HepG2 (cell line): ENCODE data around the gene USP28. TPM values are rescaled to one million over a fixed set of nuclear protein-coding genes. Genes with fewer than 3 reads are reported as not detected.

Experiments
- ARID4A ChIP-seq: sonication (generic); formaldehyde crosslinking; IDR thresholded peaks from 2 replicates; pipeline ENCODE4 v1.5.0; 2020; ENCODE audit warnings: mild to moderate bottlenecking, missing genetic modification reagents, borderline replicate concordance
- CCDC6 ChIP-seq: sonication (generic); formaldehyde crosslinking; IDR thresholded peaks from 2 replicates; pipeline ENCODE4 v1.8.1; 2022; ENCODE audit warnings: mild to moderate bottlenecking, missing genetic modification reagents, moderate library complexity
- EEA1 ChIP-seq: sonication (generic); formaldehyde crosslinking; IDR thresholded peaks from 2 replicates; pipeline ENCODE4 v1.5.1; 2020; ENCODE audit warnings: mild to moderate bottlenecking, missing genetic modification reagents, borderline replicate concordance
- GMEB2 ChIP-seq: IDR thresholded peaks from 2 replicates; pipeline ENCODE4 v1.6.1; 2016; ENCODE audit warnings: missing biosample characterization, missing genetic modification reagents, low read depth
- HIVEP1 ChIP-seq: sonication (generic); formaldehyde crosslinking; IDR thresholded peaks from 2 replicates; pipeline ENCODE4 v1.4.0; 2020; ENCODE audit warnings: mild to moderate bottlenecking, missing genetic modification reagents
- HOXA5 ChIP-seq: sonication (generic); formaldehyde crosslinking; IDR thresholded peaks from 2 replicates; pipeline ENCODE4 v1.4.0; 2020; ENCODE audit warnings: missing genetic modification reagents
- MYC ChIP-seq: sonication (generic); formaldehyde crosslinking; IDR thresholded peaks from 2 replicates; pipeline ENCODE4 v1.9.0; 2021; ENCODE audit warnings: missing genetic modification reagents, borderline replicate concordance
- PRMT3 ChIP-seq: sonication (generic); formaldehyde crosslinking; IDR thresholded peaks from 2 replicates; pipeline ENCODE4 v1.8.1; 2022; ENCODE audit warnings: low read depth, mild to moderate bottlenecking, moderate library complexity, missing genetic modification reagents, borderline replicate concordance
- RARA ChIP-seq: IDR thresholded peaks from 2 replicates; pipeline ENCODE4 v1.6.1; 2016; ENCODE audit warnings: missing genetic modification reagents, missing compliant biosample characterization
- RBM39 ChIP-seq: fragments of 200-400 bp; formaldehyde crosslinking; IDR thresholded peaks from one replicate; pipeline ENCODE4 v1.6.1; 2018; ENCODE audit warnings: antibody characterized with exemption, mild to moderate bottlenecking, low read depth, low read length; ENCODE audit not compliant: poor library complexity, severe bottlenecking
- REL ChIP-seq: sonication (generic); formaldehyde crosslinking; conservative IDR thresholded peaks from 2 replicates; pipeline ENCODE4 v1.8.0; 2022; ENCODE audit warnings: mild to moderate bottlenecking, missing genetic modification reagents, moderate library complexity
- RELA ChIP-seq: sonication (generic); formaldehyde crosslinking; IDR thresholded peaks from 2 replicates; pipeline ENCODE4 v1.4.0; 2020; ENCODE audit warnings: missing genetic modification reagents
- SMAD9 ChIP-seq: sonication (generic); formaldehyde crosslinking; IDR thresholded peaks from 2 replicates; pipeline ENCODE4 v1.5.1; 2020; ENCODE audit warnings: mild to moderate bottlenecking, missing genetic modification reagents
- SP2 ChIP-seq: sonication (generic); formaldehyde crosslinking; IDR thresholded peaks from 2 replicates; pipeline ENCODE4 v1.5.1; 2020; ENCODE audit warnings: mild to moderate bottlenecking, missing genetic modification reagents
- ZNF512B ChIP-seq: sonication (generic); formaldehyde crosslinking; IDR thresholded peaks from 2 replicates; pipeline ENCODE4 v1.5.1; 2020; ENCODE audit warnings: missing genetic modification reagents, mild to moderate bottlenecking, borderline replicate concordance
- ZSCAN31 ChIP-seq: sonication (generic); formaldehyde crosslinking; IDR thresholded peaks from 2 replicates; pipeline ENCODE4 v1.5.0; 2020; ENCODE audit warnings: low read depth, mild to moderate bottlenecking, missing genetic modification reagents
- polyA plus RNA-seq, 8 experiments: library from polyadenylated mRNA; depleted of rRNA in 3 of 8; stranded (reverse) in 7 of 8; unstranded in 1 of 8; fragments of >200 nt; fragmentation: Illumina TruSeq in 4 of 8; extraction: Trizol in 4 of 8; gene quantifications; 2 replicates each; pipeline versions ENCODE4 v1.2.1 to v1.2.3, GENCODE V29; 2011 to 2016; ENCODE audit warnings: low read depth in 4 of 8, missing spikeins in 1 of 8, mixed read lengths in 1 of 8; ENCODE audit not compliant: insufficient read depth in 1 of 8
- total RNA-seq, 5 experiments: library from RNA; depleted of rRNA; stranded (reverse); fragments of >200 nt; fragmentation: Illumina TruSeq; extraction: Trizol; gene quantifications; 2 replicates each; pipeline ENCODE4 v1.2.3, GENCODE V29; 2016; ENCODE audit warnings: low read depth in 1 of 5
- TF ChIP-seq, protein P1 (sequence below): sonication (generic); formaldehyde crosslinking; IDR thresholded peaks from 2 replicates; pipeline ENCODE4 v1.8.1; 2023; ENCODE audit warnings: missing genetic modification reagents, mild to moderate bottlenecking, borderline replicate concordance
- TF ChIP-seq, protein P2 (sequence below): IDR thresholded peaks from 2 replicates; pipeline ENCODE4 v1.6.1; 2016; ENCODE audit warnings: low read depth, control low read depth

Gene USP28
- total and polyA plus RNA-seq, 2 of the 13 experiments (the other 11 are each of a cell fraction or from before 2014, with no cell fraction given) = 29.6 to 34.3 TPM

DNA sequence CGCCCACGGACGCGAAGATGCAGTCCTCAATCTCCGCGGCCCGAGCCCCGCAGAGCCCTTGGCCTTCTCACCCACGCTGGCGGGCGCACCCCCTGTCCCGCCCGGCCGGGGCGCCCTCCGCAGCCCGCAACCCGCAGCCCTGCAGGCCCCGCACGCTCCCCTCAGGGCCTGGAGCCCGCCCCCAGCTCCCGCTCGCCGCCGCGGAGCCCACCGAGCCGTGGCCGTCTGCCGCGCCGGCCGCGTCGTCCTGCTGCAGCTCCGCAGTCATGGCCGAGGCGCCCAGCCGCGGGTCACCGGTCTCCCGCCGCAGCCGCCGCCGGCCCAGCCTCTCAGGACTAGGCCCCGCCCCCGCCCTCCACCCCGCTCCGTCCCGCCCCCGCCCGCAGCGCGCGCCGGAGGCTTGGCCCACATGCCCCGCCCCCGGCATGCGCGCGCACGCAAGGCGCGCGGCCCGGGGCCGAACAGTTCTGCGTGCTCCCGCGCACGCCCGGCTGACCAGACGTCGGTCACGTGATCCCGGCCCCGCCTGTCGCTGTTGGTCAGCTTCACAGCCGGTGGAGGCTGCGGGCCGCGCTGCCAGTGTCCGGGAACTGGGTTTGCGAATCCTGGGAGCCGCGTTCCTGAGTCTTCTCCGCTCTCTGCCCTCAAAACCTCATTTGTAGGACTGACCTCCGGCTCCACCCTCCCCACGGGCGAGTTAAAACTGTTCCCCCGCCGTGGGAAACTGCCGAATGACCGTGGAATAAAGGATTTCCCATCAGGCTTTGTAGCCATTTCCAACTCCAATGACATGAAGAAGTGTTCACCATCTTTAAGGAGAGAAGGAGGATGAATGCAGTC is at the start of gene USP28 (continued):
- TF ChIP-seq ARID4A (CRISPR knock-in tag) = peak; percentile 38; the same call in 1 of the 2 replicates
- TF ChIP-seq ZSCAN31 (CRISPR knock-in tag) = peak; percentile 17; the same call in 1 of the 2 replicates
- peak; percentile 80 for TF ChIP-seq CCDC6 (CRISPR knock-in tag)
- no peak for TF ChIP-seq SP2 (CRISPR knock-in tag)
- TF ChIP-seq, protein P1, sequence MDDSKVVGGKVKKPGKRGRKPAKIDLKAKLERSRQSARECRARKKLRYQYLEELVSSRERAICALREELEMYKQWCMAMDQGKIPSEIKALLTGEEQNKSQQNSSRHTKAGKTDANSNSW (CRISPR knock-in tag) = no peak; the same call in 1 of the 2 replicates
- TF ChIP-seq MYC (CRISPR knock-in tag) = peak; percentile 81; the same call in 1 of the 2 replicates
- TF ChIP-seq, protein P2, sequence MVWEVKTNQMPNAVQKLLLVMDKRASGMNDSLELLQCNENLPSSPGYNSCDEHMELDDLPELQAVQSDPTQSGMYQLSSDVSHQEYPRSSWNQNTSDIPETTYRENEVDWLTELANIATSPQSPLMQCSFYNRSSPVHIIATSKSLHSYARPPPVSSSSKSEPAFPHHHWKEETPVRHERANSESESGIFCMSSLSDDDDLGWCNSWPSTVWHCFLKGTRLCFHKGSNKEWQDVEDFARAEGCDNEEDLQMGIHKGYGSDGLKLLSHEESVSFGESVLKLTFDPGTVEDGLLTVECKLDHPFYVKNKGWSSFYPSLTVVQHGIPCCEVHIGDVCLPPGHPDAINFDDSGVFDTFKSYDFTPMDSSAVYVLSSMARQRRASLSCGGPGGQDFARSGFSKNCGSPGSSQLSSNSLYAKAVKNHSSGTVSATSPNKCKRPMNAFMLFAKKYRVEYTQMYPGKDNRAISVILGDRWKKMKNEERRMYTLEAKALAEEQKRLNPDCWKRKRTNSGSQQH (CRISPR knock-in tag) = no peak
- TF ChIP-seq HIVEP1 (CRISPR knock-in tag) = no peak
- no peak for TF ChIP-seq ZNF512B
- TF ChIP-seq PRMT3 (CRISPR knock-in tag) = no peak
- TF ChIP-seq SMAD9 = peak; percentile 91; the same call in 1 of the 2 replicates
- TF ChIP-seq EEA1 (CRISPR knock-in tag) = no peak
- TF ChIP-seq RARA (CRISPR knock-in tag) = 0 out of 2 replicates have a peak, but pooled peaks have one; percentile 18
- TF ChIP-seq GMEB2 (CRISPR knock-in tag) = peak; percentile 87
- TF ChIP-seq HOXA5 = peak; percentile 65; the same call in 1 of the 2 replicates
- TF ChIP-seq RELA (CRISPR knock-in tag) = no peak
- TF ChIP-seq REL = no peak
- TF ChIP-seq RBM39 = no peak
